Stomach (tissue), 9 donors: ENCODE data around the gene UQCRC1. TPM values are rescaled to one million over a fixed set of nuclear protein-coding genes. Genes with fewer than 3 reads are reported as not detected.
A peak's percentile ranks its signal among the peaks of the same experiment; 100 is the strongest.

ENCODE experiments used
- DNase-seq, 2 donors: peaks; one replicate each; pipeline versions ENCODE4 v3.0.0 to v3.0.0-alpha.2; 2013 to 2019
- H3K27ac ChIP-seq, 5 donors: fragments of 200-600 bp in 4 of 5; sonication (generic) in 4 of 5; one replicate each; pipeline ENCODE4 v1.5.1; 2013 to 2019; ENCODE audit warnings: mild to moderate bottlenecking in 1 of 5, moderate library complexity in 1 of 5
- H3K27me3 ChIP-seq, 3 donors: fragments of 200-600 bp; sonication (generic); one replicate each; pipeline ENCODE4 v1.5.1; 2017 to 2019; ENCODE audit warnings: mixed run types in 1 of 3
- H3K36me3 ChIP-seq, 4 donors: fragments of 200-600 bp; sonication (generic); 1 replicate in 3 of 4; 2 replicates in 1 of 4; pipeline ENCODE4 v1.5.1; 2016 to 2019
- H3K4me1 ChIP-seq, 4 donors: fragments of 200-600 bp; sonication (generic); one replicate each; pipeline ENCODE4 v1.5.1; 2016 to 2019
- H3K4me3 ChIP-seq, 4 donors: fragments of 200-600 bp; sonication (generic) in 3 of 4; one replicate each; pipeline ENCODE4 v1.5.1; 2016 to 2019; ENCODE audit warnings: mild to moderate bottlenecking in 1 of 4
- H3K9me3 ChIP-seq, 4 donors: fragments of 200-600 bp; sonication (generic); one replicate each; pipeline ENCODE4 v1.5.1; 2016 to 2019
- EP300 ChIP-seq: sonication (generic); formaldehyde crosslinking; IDR thresholded peaks from one replicate; pipeline ENCODE4 v1.6.1; 2017; ENCODE audit warnings: antibody characterized with exemption
- POLR2A ChIP-seq, 4 donors: fragments of 450-650 bp; IDR thresholded peaks; one replicate each; pipeline ENCODE4 v1.6.1; 2016; ENCODE audit warnings: antibody characterized with exemption in 4 of 4, control low read depth in 2 of 4, mild to moderate bottlenecking in 1 of 4, moderate library complexity in 1 of 4
- POLR2AphosphoS5 ChIP-seq, 3 donors: sonication (generic); formaldehyde crosslinking; IDR thresholded peaks; one replicate each; pipeline ENCODE4 v1.6.1; 2016; ENCODE audit warnings: antibody characterized with exemption in 3 of 3
- WGBS, 5 donors: extraction: QIAGEN DNeasy Blood & Tissue Kit in 3 of 5; methylation state at CpG; one replicate each; pipeline versions ENCODE4 v1.1.5 to v1.1.7; 2013 to 2018; 5-methylcytosine and 5-hydroxymethylcytosine counted together
- intact Hi-C: fragments of 100-400 bp; cut with DNase I; formaldehyde crosslinking; loops from one replicate; pipeline ENCODE4 v1.15.1; 2023; ENCODE audit warnings: low total_unique reads
- polyA plus RNA-seq, 3 donors: library from polyadenylated mRNA; stranded (reverse); fragments of 200-250 nt; gene quantifications; one replicate each; pipeline ENCODE4 v1.2.3, GENCODE V29; 2013
- total RNA-seq, 5 donors: library from RNA; depleted of rRNA; stranded (reverse); fragments of >200 nt; gene quantifications; one replicate each; pipeline versions ENCODE4 v1.1.0 to v1.2.3, GENCODE V29; 2014 to 2016
- TF ChIP-seq, protein P1 (sequence below), 7 experiments: fragments of 450-650 bp in 4 of 7; fragments of 200-600 bp in 3 of 7; sonication (generic) in 3 of 7; IDR thresholded peaks; one replicate each; pipeline ENCODE4 v1.5.1; 2016 to 2019; ENCODE audit warnings: antibody characterized with exemption in 7 of 7, control low read depth in 2 of 7, mild to moderate bottlenecking in 1 of 7
- donor health status: healthy with polysubstance abuse.
- donor health status: Bipolar disorder and iron deficiency.
- donor health status: healthy.

The UQCRC1 gene
- total and polyA plus RNA-seq, 8 donors = 178 to 568 (median 277) TPM

DNA sequence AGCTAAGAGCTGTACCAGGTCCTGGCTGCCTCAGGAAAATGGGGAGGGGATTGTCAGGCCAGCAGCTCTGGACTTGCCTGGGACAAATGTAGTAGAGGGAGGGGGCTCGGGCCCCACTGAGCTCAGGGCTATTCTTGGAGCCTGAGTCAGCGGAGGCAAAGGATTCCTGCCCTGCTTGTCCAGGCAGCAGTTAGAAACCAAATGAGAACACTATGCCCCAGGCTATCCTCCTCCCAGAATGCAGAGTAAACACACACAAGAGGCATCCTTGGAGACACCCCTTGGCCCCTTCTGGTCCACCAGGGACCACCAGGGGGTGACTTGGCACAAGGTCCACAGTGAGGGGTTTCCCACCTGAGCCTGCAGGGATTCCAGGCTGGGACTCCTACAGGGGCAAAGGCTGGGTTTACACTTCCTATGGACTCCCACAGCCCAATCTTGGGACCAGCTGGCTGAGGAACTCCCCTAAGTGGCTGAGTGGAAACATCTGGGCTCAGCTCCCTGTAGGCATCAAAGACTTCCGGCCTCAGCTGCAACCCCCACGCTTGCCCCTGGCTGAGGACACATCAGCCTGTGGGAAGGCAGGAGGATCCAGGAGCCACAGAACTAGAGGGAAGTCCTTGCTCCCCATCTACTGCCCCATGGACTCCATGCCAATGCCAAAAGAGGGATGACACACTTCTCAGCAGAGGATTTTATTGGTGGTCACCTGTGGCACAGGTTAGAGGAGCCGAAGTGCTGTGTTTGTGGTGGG is 10.9 kb downstream of the UQCRC1 start:
- no peak overlapping the region for H3K4me3 ChIP-seq
- DNase-seq = peak in 1 of 2 donors; percentile 66
- H3K27ac ChIP-seq = peak overlapping the region; percentile 46 to 84 (median 82)
- no peak for TF ChIP-seq POLR2A (IDR thresholded peaks at IDR 0.05)
- TF ChIP-seq EP300 = no peak
- H3K36me3 ChIP-seq = peaks cover 53 to 69% (median 64%) of the 10 kb centered on the region in 4 donors
- 51 to 70% (median 58%) methylated on average over 5 of the region's 5 CpGs for WGBS, 5 donors
- intact Hi-C loops = no loop called here
- no peaks in the 10 kb centered on the region for H3K9me3 ChIP-seq
- peaks cover 29 to 46% (median 38%) of the 10 kb centered on the region in 4 donors for H3K4me1 ChIP-seq
- peaks cover 0 to 21% (median 4%) of the 10 kb centered on the region in 3 donors for H3K27me3 ChIP-seq

DNA sequence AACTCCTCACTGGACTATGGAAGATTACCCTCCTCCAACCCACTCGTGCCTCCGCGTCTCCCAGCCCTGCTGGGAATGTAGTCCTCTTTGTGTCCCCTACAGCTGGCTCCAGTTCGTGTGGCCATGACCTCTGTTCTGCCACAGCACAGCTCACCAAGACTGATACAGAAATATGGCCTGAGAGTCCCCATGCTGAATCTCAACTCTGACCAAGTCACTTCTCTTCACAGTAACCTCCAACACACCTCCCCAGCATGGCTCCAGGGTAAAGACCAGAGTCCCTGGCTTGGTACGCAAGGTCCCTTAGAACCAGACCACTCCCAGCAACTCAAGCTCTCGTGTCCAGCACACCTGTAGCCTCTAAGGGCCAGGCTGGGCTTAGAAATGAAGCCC is 12.0 kb downstream of the UQCRC1 start:
- no peak overlapping the region for H3K4me3 ChIP-seq
- no peaks in the 10 kb centered on the region for H3K9me3 ChIP-seq
- H3K27me3 ChIP-seq = peaks cover 0 to 32% (median 4%) of the 10 kb centered on the region in 3 donors
- no peak for DNase-seq
- WGBS, 5 donors = 64 to 80% (median 73%) methylated on average over 6 of the region's 6 CpGs
- H3K4me1 ChIP-seq = peaks cover 29 to 46% (median 38%) of the 10 kb centered on the region in 4 donors
- peaks cover 42 to 58% (median 53%) of the 10 kb centered on the region in 4 donors for H3K36me3 ChIP-seq
- intact Hi-C loops = no loop called here
- TF ChIP-seq, protein P1, sequence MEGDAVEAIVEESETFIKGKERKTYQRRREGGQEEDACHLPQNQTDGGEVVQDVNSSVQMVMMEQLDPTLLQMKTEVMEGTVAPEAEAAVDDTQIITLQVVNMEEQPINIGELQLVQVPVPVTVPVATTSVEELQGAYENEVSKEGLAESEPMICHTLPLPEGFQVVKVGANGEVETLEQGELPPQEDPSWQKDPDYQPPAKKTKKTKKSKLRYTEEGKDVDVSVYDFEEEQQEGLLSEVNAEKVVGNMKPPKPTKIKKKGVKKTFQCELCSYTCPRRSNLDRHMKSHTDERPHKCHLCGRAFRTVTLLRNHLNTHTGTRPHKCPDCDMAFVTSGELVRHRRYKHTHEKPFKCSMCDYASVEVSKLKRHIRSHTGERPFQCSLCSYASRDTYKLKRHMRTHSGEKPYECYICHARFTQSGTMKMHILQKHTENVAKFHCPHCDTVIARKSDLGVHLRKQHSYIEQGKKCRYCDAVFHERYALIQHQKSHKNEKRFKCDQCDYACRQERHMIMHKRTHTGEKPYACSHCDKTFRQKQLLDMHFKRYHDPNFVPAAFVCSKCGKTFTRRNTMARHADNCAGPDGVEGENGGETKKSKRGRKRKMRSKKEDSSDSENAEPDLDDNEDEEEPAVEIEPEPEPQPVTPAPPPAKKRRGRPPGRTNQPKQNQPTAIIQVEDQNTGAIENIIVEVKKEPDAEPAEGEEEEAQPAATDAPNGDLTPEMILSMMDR (IDR thresholded peaks at IDR 0.05) = no peak
- TF ChIP-seq POLR2A (IDR thresholded peaks at IDR 0.05) (no peak), EP300 (no peak), POLR2AphosphoS5 (IDR thresholded peaks at IDR 0.05) (no peak)
- peak overlapping the region in 4 of 5 donors; percentile 79 to 84 (median 82) for H3K27ac ChIP-seq

DNA sequence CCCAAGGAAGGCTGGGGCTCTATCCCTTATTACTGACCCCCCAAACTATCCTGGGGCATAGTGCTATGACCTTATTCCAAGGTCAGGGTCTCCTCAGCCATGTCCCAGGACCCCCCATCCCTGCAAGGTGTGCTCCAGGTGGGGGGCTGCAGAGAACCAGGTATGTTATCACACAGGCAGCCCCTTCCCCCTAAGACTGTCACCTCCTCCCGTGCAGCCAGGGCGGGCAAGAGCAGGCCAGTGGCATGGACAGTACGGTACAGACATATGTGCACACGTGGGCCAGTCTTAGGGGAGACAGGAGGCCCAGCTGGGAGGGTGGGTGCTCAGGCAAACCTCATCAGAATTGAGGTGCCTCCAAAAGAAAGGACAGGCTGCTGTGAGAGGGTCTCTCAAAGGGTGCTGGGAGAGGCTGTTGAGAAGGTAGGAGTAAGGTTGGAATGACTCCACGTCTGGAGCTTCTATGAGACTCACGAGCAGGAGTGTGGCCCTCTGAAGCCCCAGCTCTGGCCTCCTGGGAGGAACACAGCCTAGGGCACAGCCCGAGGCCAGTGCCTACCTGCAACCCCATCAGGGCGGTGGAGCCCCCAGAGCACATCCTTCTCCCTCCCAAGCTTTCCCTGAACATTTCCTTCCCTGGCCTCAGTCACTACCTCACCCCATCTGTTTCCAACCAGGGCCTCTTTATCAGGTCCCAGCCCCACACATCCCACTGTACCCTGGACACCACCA is 12.6 kb downstream of the UQCRC1 start:
- WGBS, 5 donors = 58 to 73% (median 64%) methylated on average over 8 of the region's 8 CpGs
- H3K27ac ChIP-seq = peak overlapping the region in 4 of 5 donors; percentile 79 to 84 (median 82)

DNA sequence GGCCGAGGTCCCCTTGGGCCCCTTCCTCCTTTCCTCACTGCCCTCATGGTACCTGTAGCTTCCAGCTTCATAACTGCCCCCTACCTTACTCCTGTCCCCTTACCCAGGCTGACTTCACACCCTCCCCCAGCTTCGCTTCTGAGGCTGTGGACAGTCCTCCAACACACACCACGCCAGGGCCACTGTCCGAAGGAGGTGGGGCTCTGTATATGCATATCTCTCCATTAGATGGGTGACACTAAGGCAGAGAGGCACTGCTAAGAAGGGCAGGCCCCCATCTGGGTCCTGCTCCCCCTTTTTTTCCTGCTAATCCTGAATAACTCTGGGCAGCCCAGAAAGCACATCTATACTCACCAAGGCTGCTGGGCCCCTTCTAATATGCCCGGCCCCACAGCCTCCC is 13.3 kb downstream of the UQCRC1 start:
- DNase-seq = no peak
- intact Hi-C loops = no loop called here
- Histone ChIP-seq H3K36me3 (peaks cover 30 to 50% (median 40%) of the 10 kb centered on the region in 4 donors), H3K4me3 (no peak overlapping the region), H3K27me3 (peaks cover 0 to 36% (median 4%) of the 10 kb centered on the region in 3 donors), H3K9me3 (no peaks in the 10 kb centered on the region), H3K27ac (peak overlapping the region in 3 of 5 donors; percentile 82 to 84 (median 83)), H3K4me1 (peaks cover 29 to 46% (median 38%) of the 10 kb centered on the region in 4 donors)
- TF ChIP-seq, protein P1 (IDR thresholded peaks at IDR 0.05) = no peak
- no peak for TF ChIP-seq EP300
- no peak for TF ChIP-seq POLR2AphosphoS5 (IDR thresholded peaks at IDR 0.05)
- no peak for TF ChIP-seq POLR2A (IDR thresholded peaks at IDR 0.05)
- 44 to 75% (median 58%) methylated on average over 5 of the region's 5 CpGs for WGBS, 5 donors

More for the DNA sequence above, 12.6 kb downstream of the UQCRC1 start:
- H3K4me1 ChIP-seq = peaks cover 29 to 46% (median 38%) of the 10 kb centered on the region in 4 donors
- H3K36me3 ChIP-seq = peaks cover 37 to 56% (median 47%) of the 10 kb centered on the region in 4 donors
- intact Hi-C loops = no loop called here
- DNase-seq = no peak
- H3K4me3 ChIP-seq = no peak overlapping the region
- TF ChIP-seq, protein P1 (IDR thresholded peaks at IDR 0.05) = no peak
- TF ChIP-seq POLR2A (IDR thresholded peaks at IDR 0.05) (no peak), POLR2AphosphoS5 (IDR thresholded peaks at IDR 0.05) (no peak), EP300 (no peak)
- no peaks in the 10 kb centered on the region for H3K9me3 ChIP-seq
- peaks cover 0 to 36% (median 4%) of the 10 kb centered on the region in 3 donors for H3K27me3 ChIP-seq
